Panc1 (cell line): ENCODE data around the gene S100A12. TPM values are rescaled to one million over a fixed set of nuclear protein-coding genes. Genes with fewer than 3 reads are reported as not detected.

Experiments
- ATAC-seq: fragments of 200-7000 bp; cut with Tn5 transposase; 2 replicates; pipeline ENCODE4 v1.9.1; 2020; ENCODE audit warnings: mild to moderate bottlenecking, moderate library complexity
- BruUV-seq: library from RNA; stranded (reverse); fragments of 400-500 nt; replicated peaks from 2 replicates; lab custom pipeline; 2021; lab: Mats Ljungman, UMichigan
- CTCF ChIA-PET: fragments of 300-600 bp; sonication (Branson Sonifier 250); formaldehyde crosslinking; loops from one replicate; lab custom pipeline; 2022; ENCODE audit warnings: antibody characterized with exemption; lab: Charles Lee
- POLR2A ChIA-PET: fragments of 300-600 bp; sonication (Branson Sonifier 250); formaldehyde crosslinking; loops from one replicate; lab custom pipeline; 2022; ENCODE audit warnings: antibody characterized with exemption; lab: Charles Lee
- DNase-seq: peaks from one replicate; pipeline ENCODE4 v3.0.0-alpha.2; 2010; ENCODE audit warnings: low read depth, low spot score
- H3K27ac ChIP-seq: 2 replicates; pipeline ENCODE4 v1.5.1; 2011; ENCODE audit warnings: mild to moderate bottlenecking, low read length, inconsistent platforms
- H3K27me3 ChIP-seq: fragments of 200-500 bp; sonication (Bioruptor generic); 2 replicates; pipeline ENCODE4 v1.6.0; 2014; ENCODE audit warnings: low read length, inconsistent platforms; ENCODE audit not compliant: control insufficient read depth, insufficient read depth
- H3K36me3 ChIP-seq: fragments of 200-500 bp; sonication (Bioruptor generic); 2 replicates; pipeline ENCODE4 v1.5.1; 2014; ENCODE audit warnings: inconsistent platforms, mild to moderate bottlenecking, low read length, moderate library complexity; ENCODE audit not compliant: control insufficient read depth, insufficient read depth
- H3K4me1 ChIP-seq: 2 replicates; pipeline ENCODE4 v1.5.1; 2011; ENCODE audit warnings: inconsistent platforms, mild to moderate bottlenecking, low read length, moderate library complexity; ENCODE audit not compliant: control insufficient read depth, insufficient read depth
- H3K4me3 ChIP-seq, 2 experiments: 2 replicates each; pipeline ENCODE4 v1.5.1; 2011 to 2012; ENCODE audit warnings: low read depth in 2 of 2, low read length in 2 of 2, mild to moderate bottlenecking in 2 of 2, inconsistent platforms in 1 of 2, moderate library complexity in 1 of 2
- H3K9me3 ChIP-seq: fragments of 200-500 bp; sonication (Bioruptor generic); 2 replicates; pipeline ENCODE4 v1.5.1; 2014; ENCODE audit warnings: low read depth, mild to moderate bottlenecking, inconsistent platforms, low read length, moderate library complexity; ENCODE audit not compliant: control insufficient read depth, insufficient read depth
- POLR2AphosphoS5 ChIP-seq: IDR thresholded peaks from 2 replicates; pipeline ENCODE4 v1.6.1; 2012; ENCODE audit warnings: mild to moderate bottlenecking, low read depth, low read length, moderate library complexity
- SIN3A ChIP-seq: IDR thresholded peaks from 2 replicates; pipeline ENCODE4 v1.6.1; 2012; ENCODE audit warnings: low read depth, mild to moderate bottlenecking, low read length, moderate library complexity, borderline replicate concordance; ENCODE audit not compliant: insufficient read depth
- TCF7L2 ChIP-seq: IDR thresholded peaks from 2 replicates; pipeline ENCODE4 v1.6.1; 2011; ENCODE audit warnings: mild to moderate bottlenecking, low read depth, low read length, inconsistent platforms
- in situ Hi-C: cut with HindIII; loops from 2 replicates; pipeline ENCODE4 v1.10.0; 2016; ENCODE audit warnings: low sequenced_read_pairs, low pct_unique_long_range_greater_than_20kb
- intact Hi-C: fragments of 100-400 bp; cut with micrococcal nuclease; formaldehyde crosslinking; loops from one replicate; pipeline ENCODE4 v1.10.0; 2022; ENCODE audit not compliant: unreplicated experiment
- total RNA-seq: library from RNA; stranded (reverse); gene quantifications from one replicate; pipeline ENCODE4 v1.2.1, GENCODE V29; 2021; ENCODE audit not compliant: unreplicated experiment
- TF ChIP-seq, protein P1 (sequence below): fragments of 450-650 bp; IDR thresholded peaks from 2 replicates; pipeline ENCODE4 v1.5.1; 2017; ENCODE audit warnings: mild to moderate bottlenecking
- TF ChIP-seq, protein P2 (sequence below), 2 experiments: IDR thresholded peaks; 2 replicates each; pipeline ENCODE4 v1.6.1; 2011 to 2012; ENCODE audit warnings: low read depth in 2 of 2, control low read depth in 1 of 2, low read length in 1 of 2, mild to moderate bottlenecking in 1 of 2, moderate library complexity in 1 of 2; ENCODE audit not compliant: insufficient read depth in 1 of 2

Gene S100A12
- total RNA-seq, 1 experiment from 2014 or later = not detected

DNA sequence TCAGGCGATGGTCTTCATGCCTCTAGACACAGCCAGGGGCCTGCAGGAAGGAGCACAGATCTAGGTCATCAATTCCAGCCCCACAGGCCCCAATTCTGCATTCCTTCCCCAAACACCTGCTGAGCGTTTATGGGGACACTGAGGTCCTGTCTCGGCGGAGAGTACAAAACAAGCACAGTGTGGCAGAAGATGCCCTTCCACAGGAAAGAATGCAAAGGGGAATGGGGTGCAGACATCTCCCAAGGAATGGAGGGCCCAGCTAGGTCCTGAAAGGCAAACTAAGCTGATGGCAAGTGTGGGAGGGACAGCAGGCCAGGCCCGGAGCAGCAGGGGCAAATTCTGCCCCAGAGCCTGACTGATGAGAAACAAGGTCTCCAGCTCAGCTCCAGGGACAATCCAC lies 19.0 kb upstream of the S100A12 start:
- intact Hi-C loops (no loop called here), in situ Hi-C loops (no loop called here)
- TF ChIP-seq, protein P1, sequence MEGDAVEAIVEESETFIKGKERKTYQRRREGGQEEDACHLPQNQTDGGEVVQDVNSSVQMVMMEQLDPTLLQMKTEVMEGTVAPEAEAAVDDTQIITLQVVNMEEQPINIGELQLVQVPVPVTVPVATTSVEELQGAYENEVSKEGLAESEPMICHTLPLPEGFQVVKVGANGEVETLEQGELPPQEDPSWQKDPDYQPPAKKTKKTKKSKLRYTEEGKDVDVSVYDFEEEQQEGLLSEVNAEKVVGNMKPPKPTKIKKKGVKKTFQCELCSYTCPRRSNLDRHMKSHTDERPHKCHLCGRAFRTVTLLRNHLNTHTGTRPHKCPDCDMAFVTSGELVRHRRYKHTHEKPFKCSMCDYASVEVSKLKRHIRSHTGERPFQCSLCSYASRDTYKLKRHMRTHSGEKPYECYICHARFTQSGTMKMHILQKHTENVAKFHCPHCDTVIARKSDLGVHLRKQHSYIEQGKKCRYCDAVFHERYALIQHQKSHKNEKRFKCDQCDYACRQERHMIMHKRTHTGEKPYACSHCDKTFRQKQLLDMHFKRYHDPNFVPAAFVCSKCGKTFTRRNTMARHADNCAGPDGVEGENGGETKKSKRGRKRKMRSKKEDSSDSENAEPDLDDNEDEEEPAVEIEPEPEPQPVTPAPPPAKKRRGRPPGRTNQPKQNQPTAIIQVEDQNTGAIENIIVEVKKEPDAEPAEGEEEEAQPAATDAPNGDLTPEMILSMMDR = no peak
- TF ChIP-seq POLR2AphosphoS5 (no peak), SIN3A (no peak), TCF7L2 (no peak)
- TF ChIP-seq, protein P2, sequence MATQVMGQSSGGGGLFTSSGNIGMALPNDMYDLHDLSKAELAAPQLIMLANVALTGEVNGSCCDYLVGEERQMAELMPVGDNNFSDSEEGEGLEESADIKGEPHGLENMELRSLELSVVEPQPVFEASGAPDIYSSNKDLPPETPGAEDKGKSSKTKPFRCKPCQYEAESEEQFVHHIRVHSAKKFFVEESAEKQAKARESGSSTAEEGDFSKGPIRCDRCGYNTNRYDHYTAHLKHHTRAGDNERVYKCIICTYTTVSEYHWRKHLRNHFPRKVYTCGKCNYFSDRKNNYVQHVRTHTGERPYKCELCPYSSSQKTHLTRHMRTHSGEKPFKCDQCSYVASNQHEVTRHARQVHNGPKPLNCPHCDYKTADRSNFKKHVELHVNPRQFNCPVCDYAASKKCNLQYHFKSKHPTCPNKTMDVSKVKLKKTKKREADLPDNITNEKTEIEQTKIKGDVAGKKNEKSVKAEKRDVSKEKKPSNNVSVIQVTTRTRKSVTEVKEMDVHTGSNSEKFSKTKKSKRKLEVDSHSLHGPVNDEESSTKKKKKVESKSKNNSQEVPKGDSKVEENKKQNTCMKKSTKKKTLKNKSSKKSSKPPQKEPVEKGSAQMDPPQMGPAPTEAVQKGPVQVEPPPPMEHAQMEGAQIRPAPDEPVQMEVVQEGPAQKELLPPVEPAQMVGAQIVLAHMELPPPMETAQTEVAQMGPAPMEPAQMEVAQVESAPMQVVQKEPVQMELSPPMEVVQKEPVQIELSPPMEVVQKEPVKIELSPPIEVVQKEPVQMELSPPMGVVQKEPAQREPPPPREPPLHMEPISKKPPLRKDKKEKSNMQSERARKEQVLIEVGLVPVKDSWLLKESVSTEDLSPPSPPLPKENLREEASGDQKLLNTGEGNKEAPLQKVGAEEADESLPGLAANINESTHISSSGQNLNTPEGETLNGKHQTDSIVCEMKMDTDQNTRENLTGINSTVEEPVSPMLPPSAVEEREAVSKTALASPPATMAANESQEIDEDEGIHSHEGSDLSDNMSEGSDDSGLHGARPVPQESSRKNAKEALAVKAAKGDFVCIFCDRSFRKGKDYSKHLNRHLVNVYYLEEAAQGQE (IDR thresholded peaks at IDR 0.05; ENCODE audit: insufficient read depth in 1 of 2, low read depth in 2 of 2, low read length in 1 of 2) = no peak
- CTCF ChIA-PET = no interaction called here
- H3K4me1 ChIP-seq = no peaks in the 10 kb centered on the region
- H3K27me3 ChIP-seq = peaks cover 6% of the 10 kb centered on the region; the same call in 1 of the 2 replicates
- no peak overlapping the region for H3K27ac ChIP-seq
- POLR2A ChIA-PET = no interaction called here
- ATAC-seq (no peak), DNase-seq (no peak)
- no peak overlapping the region for H3K4me3 ChIP-seq
- H3K36me3 ChIP-seq = no peaks in the 10 kb centered on the region
- BruUV-seq = no TSS peak
- H3K9me3 ChIP-seq = no peaks in the 10 kb centered on the region

DNA sequence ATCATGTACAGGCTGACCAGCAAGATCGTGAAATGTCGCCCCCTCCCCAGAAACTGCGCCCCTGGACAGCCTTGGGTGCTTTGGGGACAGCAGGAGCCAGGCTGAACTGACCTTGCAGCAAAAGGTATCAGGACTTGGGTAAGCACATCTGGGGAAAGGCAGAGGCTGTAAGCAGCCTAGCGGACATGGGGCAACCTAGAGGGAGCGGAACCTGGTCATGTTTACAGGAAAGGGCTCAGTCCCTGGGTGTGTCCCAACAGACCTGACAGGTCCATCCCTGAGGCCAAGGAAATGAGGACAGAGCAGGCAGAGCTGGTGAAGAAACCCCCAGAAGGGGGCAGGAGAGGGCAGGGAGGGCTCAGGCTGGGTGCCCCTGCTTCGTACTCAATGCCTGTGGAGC lies 18.5 kb upstream of the S100A12 start:
- Histone ChIP-seq H3K4me3 (no peak overlapping the region), H3K27ac (no peak overlapping the region), H3K36me3 (no peaks in the 10 kb centered on the region), H3K4me1 (no peaks in the 10 kb centered on the region), H3K27me3 (peaks cover 6% of the 10 kb centered on the region; the same call in 1 of the 2 replicates), H3K9me3 (no peaks in the 10 kb centered on the region)
- no peak for TF ChIP-seq SIN3A
- TF ChIP-seq, protein P2 (IDR thresholded peaks at IDR 0.05; ENCODE audit: insufficient read depth in 1 of 2, low read depth in 2 of 2, low read length in 1 of 2) = no peak
- TF ChIP-seq POLR2AphosphoS5 = no peak
- TF ChIP-seq, protein P1 = no peak
- no peak for TF ChIP-seq TCF7L2
- no peak for ATAC-seq
- POLR2A ChIA-PET = no interaction called here
- intact Hi-C loops = no loop called here
- BruUV-seq = no TSS peak
- no peak for DNase-seq
- CTCF ChIA-PET = no interaction called here
- in situ Hi-C loops = no loop called here
